DMS153 treated with DMSO at 0.1 percent for 48 hours (cell line): ENCODE measurements around the gene ADCYAP1R1.

Experiments
- DNase-seq: peaks from one replicate; lab custom pipeline; 2025; ENCODE audit not compliant: unreplicated experiment; lab: John Stamatoyannopoulos, UW

Gene ADCYAP1R1

DNA sequence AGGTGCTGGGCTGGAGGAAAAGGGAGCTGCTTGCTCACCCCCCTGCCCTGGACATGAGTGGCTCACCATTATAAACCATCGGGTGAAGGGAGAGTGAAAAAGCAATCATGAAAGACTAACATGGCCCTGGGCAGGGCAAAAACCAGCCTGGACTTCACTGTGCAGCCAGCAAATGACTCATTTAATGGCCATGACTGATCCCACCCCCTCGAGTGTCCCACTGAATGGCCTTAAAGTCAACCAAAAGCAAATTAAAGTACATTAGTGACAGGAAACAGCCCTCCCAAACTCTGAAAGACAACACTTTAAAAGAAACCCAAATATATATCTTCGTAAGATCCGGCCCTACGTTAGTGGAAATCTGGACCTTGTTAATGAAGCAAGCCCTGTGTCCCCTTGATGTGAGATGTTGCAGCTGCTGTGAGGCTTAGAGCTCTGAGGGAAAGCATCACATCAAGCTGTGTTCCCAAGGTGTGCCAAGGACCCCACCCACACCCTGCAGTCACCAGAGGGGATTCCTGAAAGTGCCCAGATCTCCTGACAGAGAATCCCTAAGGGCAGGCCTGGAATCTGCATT, 31.2 kb downstream of the ADCYAP1R1 start:
- DNase-seq: no peak

DNA sequence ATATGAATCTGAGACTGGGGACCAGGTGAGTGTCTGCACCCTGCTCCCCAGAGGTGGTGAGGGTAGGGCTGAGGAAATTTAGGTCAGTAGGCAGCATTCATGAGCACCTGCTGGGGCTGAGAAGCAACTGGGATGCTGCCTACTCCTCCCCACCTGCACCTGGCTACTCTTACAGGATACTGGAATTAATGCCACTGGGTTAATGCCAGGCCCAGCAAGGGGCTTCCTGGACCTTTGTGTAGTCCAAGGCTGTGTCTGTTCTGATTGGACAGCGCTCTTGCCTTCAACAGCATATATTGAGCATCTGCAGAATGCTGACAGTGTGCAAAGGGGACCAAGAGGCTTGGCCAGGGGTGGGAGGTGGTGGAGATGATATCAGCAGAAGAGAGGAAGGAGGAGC, 32.1 kb downstream of the ADCYAP1R1 start:
- no peak for DNase-seq

DNA sequence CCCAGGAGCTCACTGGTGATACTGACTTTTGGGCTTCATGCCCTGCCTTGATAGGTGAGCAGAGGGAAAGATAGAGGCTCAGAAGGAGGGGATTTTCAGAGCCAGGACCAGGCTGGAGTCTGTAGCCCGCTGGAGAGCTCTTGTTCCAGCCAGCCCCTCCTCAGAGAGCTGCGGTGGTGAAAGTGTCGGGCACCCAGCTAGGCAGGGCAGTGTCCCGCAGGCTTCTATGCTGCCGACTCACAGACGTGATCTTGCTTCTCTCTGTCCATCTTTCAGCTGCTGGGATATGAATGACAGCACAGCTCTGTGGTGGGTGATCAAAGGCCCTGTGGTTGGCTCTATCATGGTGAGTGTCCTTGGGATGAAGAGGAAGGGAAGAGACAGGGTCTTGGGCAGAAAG, 35.2 kb downstream of the ADCYAP1R1 start:
- no peak for DNase-seq

DNA sequence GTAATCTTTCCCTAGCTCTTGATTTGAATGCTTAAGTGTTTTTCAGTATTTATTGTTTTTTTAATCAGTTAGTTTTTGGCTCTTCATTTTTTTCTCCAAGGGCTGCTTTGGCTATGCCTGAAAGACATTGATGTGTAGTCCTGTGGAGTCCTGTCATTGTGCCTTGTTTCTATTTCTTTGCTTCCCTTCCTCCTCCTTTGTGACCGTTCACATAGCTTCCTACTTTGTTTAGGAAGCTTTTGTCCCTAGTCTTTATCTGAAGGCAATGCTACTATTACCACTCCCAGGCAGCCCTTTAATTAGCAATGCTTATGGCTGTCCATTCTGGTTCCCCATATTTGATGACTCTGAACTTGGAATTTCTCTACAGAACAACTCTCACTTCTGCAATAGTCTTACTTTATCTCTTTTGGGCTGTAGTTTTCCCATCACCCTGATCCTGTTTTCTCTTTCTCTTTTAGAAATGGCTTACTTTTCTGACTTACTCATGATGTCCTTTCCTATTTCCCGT, 39.9 kb downstream of the ADCYAP1R1 start:
- no peak for DNase-seq

DNA sequence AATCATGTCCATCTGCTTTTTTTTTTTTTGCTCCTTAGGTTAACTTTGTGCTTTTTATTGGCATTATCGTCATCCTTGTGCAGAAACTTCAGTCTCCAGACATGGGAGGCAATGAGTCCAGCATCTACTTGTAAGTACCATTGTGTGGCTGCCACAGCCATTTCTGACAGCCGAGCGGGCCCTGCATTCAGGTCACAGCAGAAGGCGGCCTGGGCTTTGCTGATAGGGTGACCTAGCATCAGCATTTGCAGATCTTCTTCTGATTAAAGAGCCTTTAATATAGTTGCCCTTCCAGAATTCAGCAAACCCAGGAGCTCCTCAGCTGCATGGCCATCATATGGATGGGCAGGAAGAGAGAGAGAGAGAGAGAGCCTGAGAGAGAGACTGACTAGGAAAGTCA, 40.5 kb downstream of the ADCYAP1R1 start:
- no peak for DNase-seq

DNA sequence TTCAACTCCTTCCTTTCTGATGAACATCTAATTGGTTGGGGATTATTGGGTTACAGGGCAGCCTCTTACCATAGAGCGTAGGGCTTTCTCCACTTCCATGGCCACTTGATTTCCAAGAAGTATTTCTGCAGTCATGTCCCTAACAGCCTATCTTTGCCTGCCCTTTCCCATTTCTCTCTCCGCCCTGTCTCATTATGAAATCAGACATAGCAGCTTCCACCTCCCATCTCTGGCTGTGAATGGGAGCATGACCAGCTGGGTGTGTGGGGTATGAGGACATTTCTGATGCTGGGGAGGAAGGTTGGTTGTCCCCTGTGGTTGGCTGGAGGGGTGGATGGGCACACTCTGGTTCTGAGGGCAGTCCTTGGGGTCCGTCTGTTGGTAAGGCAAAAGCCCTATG, 41.2 kb downstream of the ADCYAP1R1 start:
- DNase-seq: no peak

DNA sequence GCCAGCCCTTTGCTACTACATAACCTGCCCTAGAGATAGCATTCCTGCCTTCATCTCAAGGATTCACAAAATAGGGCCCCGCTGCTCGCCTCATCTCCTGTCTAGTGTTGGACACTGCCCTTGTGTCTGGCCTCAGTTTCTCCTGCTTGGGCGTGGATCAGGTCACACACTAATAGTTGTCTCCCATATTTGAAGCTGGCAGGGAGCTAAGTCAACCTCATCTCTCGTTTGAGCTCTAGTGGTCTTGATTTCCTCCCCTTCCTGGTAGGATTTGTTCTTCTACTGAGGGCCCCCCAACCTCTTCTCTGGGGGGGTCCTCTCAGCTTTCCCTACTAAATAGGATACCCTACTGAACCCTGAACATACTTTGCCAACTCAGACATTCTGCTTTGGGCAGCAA, 42.2 kb downstream of the ADCYAP1R1 start:
- no peak for DNase-seq

DNA sequence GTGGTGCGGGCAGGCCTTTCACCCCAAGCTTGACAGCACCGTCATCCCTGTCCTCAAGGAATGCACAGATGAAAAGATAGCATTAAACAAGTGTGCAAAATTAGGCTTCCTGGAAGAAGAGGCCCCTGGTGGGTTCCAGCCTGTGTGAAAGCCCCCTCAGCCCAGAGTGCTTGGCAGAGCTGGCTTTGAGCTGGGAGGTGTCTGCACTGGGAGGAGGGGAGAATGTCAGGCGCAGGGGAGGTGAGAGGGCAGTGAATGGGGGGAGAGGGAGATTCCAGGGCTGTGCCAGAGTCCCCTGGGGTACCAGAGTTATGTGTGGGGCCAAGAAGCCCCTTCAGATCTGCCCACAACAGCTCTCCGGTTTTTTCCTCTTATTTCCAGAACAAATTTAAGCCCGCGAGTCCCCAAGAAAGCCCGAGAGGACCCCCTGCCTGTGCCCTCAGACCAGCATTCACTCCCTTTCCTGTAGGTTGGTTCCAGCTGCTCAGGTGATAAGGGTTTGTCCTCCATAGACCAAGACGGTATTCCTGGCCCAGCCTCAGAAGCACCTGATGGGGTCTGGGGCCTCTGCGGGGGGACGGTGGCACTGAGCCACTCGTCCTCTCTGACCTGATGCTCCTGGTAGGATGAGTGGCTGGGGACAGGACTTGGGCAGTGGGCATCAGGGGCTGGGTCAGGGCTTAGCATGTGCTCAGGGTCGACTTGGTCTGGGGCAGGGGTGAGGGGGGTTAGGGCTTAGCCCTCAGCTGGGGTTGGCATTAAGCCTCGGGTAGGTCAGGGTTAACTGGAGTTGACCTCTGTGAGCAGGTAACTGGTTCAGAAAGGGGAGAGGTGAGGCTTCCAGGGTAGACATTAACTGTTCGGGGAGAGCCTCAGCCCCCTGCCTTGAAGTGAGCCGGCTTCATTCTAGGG, 43.4 kb downstream of the ADCYAP1R1 start:
- DNase-seq: no peak

DNA sequence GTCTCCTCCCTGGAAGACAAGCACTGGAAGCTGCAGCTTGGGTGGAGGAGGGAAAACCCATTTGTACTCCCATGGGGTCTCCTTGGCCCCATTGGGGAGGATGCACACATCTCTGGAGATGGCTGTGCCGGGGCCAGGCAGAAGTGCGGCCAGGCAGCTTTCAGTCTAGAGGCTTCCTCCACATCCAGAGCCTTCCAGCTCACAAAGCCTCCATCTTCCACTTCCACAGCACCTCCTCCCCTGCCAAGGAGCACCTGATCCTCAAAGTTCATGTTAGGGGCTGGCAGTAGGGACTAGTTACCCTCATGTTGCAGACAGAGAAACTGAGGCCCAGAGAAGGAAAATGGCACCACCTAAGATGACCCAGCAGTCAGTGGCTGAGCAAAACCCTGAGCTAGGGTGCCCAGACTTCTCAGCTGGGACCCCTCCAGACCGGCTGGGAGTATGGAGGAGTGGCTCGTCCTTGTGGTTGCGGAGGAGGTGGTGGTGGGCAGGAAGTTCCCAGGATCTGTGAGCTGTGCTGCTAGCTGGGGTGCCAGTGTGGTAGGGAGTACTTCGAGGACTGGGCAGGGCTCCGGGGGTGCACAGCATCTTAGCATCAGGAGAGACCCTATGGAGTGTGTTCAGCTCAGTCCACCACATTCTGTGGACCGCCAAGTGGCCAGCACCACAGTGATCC, 44.2 kb downstream of the ADCYAP1R1 start:
- no peak for DNase-seq

DNA sequence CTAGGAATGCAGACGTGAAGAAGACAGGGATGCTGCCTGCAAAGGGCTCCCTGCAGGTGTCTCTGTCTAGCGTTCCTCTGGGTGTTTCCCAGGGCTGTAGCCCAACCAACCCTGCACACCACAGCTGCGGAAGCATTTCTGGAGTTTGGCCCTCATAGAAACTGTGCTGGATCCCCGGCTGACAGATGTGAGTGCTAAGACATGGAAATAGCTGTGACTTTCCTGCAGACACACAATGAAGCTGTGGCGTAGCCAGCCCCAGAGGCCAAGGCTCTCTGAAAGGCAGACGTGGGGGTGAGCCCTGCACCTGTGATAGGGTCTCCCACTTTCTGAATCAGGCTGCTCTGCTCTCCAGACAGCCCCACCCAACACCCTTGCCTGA, 44.8 kb downstream of the ADCYAP1R1 start:
- DNase-seq: no peak

DNA sequence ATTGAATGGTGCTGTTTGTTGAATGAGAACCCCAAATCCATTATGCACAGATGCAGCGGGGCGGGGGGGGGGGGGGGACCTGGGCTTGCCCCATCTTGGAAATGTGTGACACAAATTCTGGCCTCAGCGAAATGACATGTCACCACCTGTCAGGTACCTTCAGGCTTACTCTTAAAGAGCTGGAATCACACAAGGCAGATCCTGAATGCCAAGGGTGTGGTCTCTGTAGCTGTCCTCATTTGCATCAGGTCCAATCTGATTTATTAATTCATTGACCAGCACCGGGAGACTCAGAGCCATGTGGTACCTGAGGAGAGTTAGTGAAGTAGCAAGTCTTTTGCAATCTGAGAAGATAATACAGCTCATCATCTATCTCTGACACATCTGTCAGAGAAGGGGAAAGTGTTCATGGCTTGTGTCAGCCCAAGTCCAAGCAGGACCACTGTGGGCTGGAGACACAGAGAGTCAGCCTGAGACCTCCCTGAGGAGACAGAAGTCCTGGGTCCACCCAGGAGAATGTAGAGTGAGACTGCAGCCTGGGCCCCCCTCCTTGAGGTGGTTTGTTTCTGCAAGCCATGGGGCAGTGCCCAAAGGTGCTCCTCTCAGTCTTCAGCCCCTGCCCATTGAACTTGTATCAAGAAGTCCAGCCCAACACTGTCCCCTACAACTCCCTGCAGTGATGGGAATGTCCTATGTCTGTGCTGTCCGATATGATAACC, 46.7 kb downstream of the ADCYAP1R1 start:
- no peak for DNase-seq

DNA sequence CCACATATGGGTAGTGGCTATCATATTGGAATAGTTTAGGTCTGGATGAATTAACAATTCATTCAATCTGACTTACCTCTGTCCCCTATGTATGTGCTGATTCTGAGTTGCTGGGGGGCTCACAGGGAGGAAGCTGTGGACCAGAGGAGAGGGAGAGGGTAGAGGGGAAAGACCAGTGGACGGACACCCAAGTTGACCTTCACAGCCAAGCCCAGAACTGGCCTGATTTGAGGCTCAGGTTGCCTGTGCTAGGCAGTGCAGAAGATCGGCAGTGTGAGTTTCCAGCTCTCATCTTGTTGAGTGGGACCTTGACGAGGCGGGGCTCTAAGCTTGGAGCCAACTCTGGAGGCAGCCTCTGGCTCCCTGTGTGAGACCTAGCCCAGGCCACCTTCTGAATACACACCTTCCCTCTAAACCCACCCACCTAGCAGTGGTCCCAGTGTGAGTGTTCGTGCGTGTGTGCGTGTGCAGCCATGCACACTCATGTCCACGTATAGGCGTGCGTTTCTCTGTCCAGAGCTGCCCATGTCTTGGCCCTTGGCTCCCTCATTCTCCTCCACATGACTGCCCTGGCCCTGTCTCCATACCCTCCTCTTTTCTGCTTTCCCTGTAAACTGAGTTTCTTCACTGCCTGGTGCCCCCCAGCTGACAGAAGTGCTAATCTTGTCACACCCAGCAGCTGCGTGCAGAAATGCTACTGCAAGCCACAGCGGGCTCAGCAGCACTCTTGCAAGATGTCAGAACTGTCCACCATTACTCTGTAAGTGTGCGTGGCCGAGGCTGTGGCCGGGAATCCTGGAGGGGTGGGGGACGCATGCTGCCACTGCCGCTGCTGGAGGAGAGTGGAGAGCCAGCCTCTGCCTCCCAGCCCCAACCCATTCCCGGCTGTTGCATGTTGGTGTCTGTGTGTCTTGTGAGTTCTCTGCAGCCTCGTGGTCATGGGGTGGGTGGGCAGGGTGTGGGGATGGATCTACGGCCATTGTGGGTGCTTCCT, 47.6 kb downstream of the ADCYAP1R1 start:
- DNase-seq: no peak

DNA sequence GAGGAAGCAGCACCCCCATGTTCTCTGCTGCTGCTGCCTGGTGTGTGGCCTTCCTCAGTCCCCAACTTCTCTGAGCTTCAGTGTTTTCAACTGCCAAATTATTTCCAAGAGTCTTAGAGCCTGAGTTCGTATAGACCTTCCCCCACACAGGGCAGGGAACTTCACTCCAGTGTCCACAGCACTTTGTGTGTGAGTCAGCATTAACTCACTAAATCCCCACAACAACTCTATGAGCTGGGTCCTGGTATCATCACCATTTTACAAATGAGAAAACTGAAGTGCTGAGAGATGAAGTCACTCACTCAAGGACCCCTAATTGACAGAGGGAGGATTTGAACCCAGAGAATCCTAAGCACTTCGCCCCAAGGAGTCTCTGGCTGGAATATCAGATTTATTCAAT, 48.3 kb downstream of the ADCYAP1R1 start:
- DNase-seq: no peak

DNA sequence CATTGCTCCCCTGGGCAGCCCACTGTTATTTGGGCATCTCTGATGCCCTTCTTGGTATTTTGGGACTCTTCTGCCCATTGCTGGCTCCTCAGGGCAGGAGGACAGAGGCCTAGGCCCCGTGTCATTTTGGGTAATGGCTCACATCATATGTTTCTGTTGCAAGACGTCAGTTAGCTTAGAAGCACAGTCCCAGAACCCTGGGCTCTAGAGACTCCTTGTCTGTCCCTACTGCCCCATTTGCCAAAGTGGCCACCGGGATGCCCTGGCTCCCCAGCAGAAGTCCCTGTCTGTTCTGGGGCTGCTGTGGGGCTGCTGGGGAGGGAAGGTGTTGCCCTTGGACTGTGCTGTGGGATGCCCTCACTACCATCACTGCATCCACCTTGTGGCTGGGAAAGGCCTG, 48.8 kb downstream of the ADCYAP1R1 start:
- DNase-seq: no peak

DNA sequence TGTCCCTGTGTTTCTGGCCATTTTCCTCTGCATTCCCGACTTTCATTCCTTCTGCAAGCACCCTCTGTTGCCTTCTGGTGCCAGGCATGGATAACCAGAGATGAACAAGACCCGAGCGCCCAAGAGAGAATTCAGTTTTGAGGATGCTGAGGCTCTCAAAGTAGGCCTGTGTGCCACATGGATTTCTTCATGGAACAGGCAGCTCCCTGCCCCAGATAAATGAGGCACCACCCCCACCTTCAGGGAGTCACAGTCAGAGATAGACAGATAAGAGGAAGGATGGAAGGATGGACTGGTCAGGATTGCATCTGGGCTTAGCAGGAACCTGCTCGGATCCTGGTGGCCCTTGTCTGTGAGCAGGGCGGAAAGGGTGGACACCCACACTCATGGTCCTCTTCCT, 49.4 kb downstream of the ADCYAP1R1 start:
- no peak for DNase-seq

DNA sequence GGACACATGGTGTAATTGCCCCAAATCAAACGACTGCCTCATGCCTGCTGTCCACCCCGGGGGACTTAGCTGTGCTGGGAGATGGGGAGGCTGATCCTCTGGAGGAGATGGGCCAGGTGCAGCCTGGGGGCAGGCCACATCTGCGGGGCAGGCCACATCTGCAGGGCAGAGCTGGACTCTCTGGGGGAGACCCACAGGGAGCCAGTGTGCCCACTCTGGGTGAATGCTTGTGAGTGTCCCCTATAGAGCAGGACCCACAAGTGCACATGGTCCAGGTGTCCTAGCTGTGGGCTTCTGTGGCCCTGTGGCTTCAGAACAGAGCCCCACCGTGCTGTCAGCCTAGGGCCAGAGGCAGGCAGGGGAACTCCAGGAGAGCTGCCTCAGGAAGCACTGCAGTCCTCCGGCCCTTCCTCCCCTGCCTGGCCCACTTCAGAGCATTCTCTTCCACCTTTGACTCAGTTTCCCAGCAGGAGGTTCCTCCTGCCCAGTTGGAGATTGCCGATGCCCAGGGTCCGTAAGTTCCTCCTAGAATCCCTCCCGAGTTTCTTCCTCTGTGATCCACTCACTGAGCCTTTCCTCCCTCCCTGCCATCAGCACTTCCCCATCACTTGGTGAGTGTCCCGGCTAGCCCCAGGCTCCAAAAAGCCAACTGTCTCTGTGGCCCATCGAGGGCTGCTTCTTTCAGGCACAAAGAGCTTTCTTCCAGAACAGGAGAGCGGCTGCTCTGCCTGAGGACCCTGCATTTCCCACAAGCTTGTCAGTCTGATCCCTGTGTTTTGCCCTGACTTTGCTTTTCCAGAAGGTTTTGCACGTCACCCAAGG, 50.3 kb downstream of the ADCYAP1R1 start:
- DNase-seq: no peak

DNA sequence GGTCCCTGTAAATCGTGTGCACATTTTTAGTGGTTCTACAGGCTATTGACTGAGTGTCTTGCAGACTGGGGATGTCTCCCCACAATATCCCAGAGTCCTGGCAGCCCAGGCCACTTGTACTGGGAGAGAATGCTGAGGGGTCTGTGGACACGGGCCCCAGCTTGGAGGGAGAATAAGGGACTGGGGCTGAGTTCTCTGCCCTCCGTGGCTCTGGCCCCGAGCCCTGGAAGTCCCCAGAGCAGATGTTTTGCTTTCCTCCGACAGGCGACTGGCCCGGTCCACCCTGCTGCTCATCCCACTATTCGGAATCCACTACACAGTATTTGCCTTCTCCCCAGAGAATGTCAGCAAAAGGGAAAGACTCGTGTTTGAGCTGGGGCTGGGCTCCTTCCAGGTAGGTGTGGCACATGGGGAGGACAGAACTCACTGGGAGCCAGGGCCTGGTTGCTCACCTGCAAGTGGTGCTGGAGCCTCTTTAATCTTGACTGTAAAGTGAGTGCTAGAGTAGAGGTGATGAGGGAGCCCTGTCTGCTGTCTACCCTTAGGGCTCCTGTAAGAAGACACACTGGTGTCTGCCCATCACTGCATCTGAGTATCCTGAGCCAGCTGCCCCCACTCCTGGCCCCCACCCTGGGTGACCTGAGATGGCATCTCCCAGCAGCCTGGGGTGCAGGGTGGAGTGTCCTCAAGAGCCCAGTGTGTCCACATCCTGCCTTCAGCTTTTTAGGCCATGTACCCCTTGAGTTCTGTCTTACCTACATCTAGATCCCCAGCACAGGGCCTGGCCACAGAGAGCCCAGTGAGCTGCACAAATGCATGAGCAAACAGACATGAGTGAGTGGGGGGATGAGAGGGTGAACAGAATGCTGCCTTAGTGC, 51.1 kb downstream of the ADCYAP1R1 start:
- no peak for DNase-seq
